ENCODE results near the gene SLC38A7. TPM values are rescaled to one million over a fixed set of nuclear protein-coding genes. Genes with fewer than 3 reads are reported as not detected.
A peak's percentile ranks its signal among the peaks of the same experiment; 100 is the strongest.

Gene SLC38A7
- total and polyA plus RNA-seq, 2 of the 13 experiments (the other 11 are each of a cell fraction or from before 2014, with no cell fraction given) = 13.2 to 14.1 TPM

DNA sequence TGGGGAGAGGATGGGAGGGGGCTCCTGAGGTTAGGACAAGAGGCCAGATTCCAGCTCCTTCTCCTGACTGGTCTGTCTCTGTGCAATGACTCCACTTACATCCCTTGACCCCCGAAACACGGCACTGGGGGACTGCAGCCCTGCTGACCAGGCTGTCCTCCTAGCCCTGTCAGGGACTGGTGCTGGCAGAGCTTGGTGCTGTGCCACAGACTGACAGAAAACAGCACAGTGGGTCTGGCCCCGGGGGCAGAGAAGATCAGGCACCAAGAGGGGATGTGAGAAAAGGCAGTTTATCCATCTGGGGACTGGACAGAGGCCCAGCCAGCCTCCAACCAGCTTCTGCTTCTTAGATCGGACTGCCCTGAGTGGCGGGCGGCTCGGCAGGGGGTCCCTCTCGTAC lies 19.4 kb downstream of the SLC38A7 start:
- H3K27ac ChIP-seq (ENCODE audit: extremely low read length, insufficient read depth, low read length) = no peak overlapping the region
- H3K4me3 ChIP-seq (replicated peaks in 1 of 3; ENCODE audit: insufficient read depth in 1 of 3, low read depth in 2 of 3, low read length in 3 of 3) = no peak overlapping the region
- H3K27me3 ChIP-seq (ENCODE audit: control insufficient read depth in 1 of 2, insufficient read depth in 2 of 2, low read length in 2 of 2) = no peaks in the 10 kb centered on the region
- H3K4me2 ChIP-seq (ENCODE audit: low read depth, low read length) = no peak overlapping the region
- H3K4me1 ChIP-seq (ENCODE audit: insufficient read depth, low read length) = peaks cover 16% of the 10 kb centered on the region
- no peak for DNase-seq (ENCODE audit: low spot score)
- 0 out of 2 replicates have a peak, but pooled peaks have one; percentile 66 for TF ChIP-seq PAF1 (CRISPR knock-in tag; IDR thresholded peaks at IDR 0.05)
- peak; percentile 79 for TF ChIP-seq AGO2 (optimal IDR thresholded peaks at IDR 0.05; ENCODE audit: low read depth, low read length)
- no peak for TF ChIP-seq PAX8 (CRISPR knock-in tag; IDR thresholded peaks at IDR 0.05; ENCODE audit: borderline replicate concordance)
- CTCF ChIA-PET (ENCODE audit: low intra/inter-chr PET ratio, low total read pairs) = no interaction called here
- no peaks in the 10 kb centered on the region for H4K20me1 ChIP-seq (ENCODE audit: insufficient read depth, low read length)
- no peaks in the 10 kb centered on the region for H3K9me3 ChIP-seq (ENCODE audit: low read length)
- no peak overlapping the region for H2AFZ ChIP-seq (ENCODE audit: low read length)
- POLR2A ChIA-PET = interaction anchor here (1.2 kb wide), 1 partner anchor 91 kb away, joined by 4 read pairs; no protein-coding TSS in a partner anchor
- intact Hi-C loops (cut with micrococcal nuclease; ENCODE audit: unreplicated experiment) (no loop called here), in situ Hi-C loops (cut with HindIII; ENCODE audit: extremely low pct_ligation_motif_present, low pct_unique_long_range_greater_than_20kb) (no loop called here)
- H3K36me3 ChIP-seq (replicated peaks in 1 of 2; ENCODE audit: control insufficient read depth in 1 of 2, insufficient read depth in 2 of 2, low read length in 2 of 2) = peaks cover 0 to 5% of the 10 kb centered on the region in 2 experiments; a peak in 3 of 5 replicates
- FAIRE-seq = no peak
- WGBS (ENCODE audit: low lambda C conversion rate) = 96% methylated on average over 8 of the region's 8 CpGs
- BruUV-seq (replicated peaks) = no TSS peak
- ATAC-seq = no peak
- no peaks in the 10 kb centered on the region for H3K79me2 ChIP-seq (ENCODE audit: insufficient read depth, low read length)
- no peak overlapping the region for H3K9ac ChIP-seq (ENCODE audit: insufficient read depth, low read depth, low read length)

GRCh38 chr16:58661199-58661830 lies 23.3 kb downstream of the SLC38A7 start:
- Histone ChIP-seq H3K27me3 (ENCODE audit: control insufficient read depth in 1 of 2, insufficient read depth in 2 of 2, low read length in 2 of 2) (no peaks in the 10 kb centered on the region), H4K20me1 (ENCODE audit: insufficient read depth, low read length) (no peaks in the 10 kb centered on the region), H3K4me3 (replicated peaks in 1 of 3; ENCODE audit: insufficient read depth in 1 of 3, low read depth in 2 of 3, low read length in 3 of 3) (no peak overlapping the region), H2AFZ (ENCODE audit: low read length) (no peak overlapping the region), H3K4me2 (ENCODE audit: low read depth, low read length) (no peak overlapping the region), H3K27ac (ENCODE audit: extremely low read length, insufficient read depth, low read length) (no peak overlapping the region), H3K4me1 (ENCODE audit: insufficient read depth, low read length) (peaks cover 23% of the 10 kb centered on the region), H3K9ac (ENCODE audit: insufficient read depth, low read depth, low read length) (no peak overlapping the region), H3K36me3 (replicated peaks in 1 of 2; ENCODE audit: control insufficient read depth in 1 of 2, insufficient read depth in 2 of 2, low read length in 2 of 2) (no peaks in the 10 kb centered on the region), H3K79me2 (ENCODE audit: insufficient read depth, low read length) (no peaks in the 10 kb centered on the region), H3K9me3 (ENCODE audit: low read length) (no peaks in the 10 kb centered on the region)
- in situ Hi-C loops (cut with HindIII; ENCODE audit: extremely low pct_ligation_motif_present, low pct_unique_long_range_greater_than_20kb) (no loop called here), intact Hi-C loops (cut with micrococcal nuclease; ENCODE audit: unreplicated experiment) (loop anchor here (1.0 to 5.0 kb wide), 3 partner anchors 99 to 325 kb away; no protein-coding TSS in a partner anchor)
- DNase-seq (ENCODE audit: low spot score) (peak; percentile 85), FAIRE-seq (peak; percentile 99), ATAC-seq (peak; percentile 89)
- ChIA-PET CTCF (ENCODE audit: low intra/inter-chr PET ratio, low total read pairs) (interaction anchor here (1.2 to 2.0 kb wide), 2 partner anchors 148 to 150 kb away, joined by 5 to 18 read pairs; no protein-coding TSS in a partner anchor), POLR2A (interaction anchor here (1.0 to 2.4 kb wide), 6 partner anchors 9 to 147 kb away, joined by 3 to 11 read pairs (median 6); partner anchors contain the start of genes CNOT1 and SLC38A7)
- BruUV-seq (replicated peaks) = no TSS peak
- 24% methylated on average over 7 of the region's 12 CpGs for WGBS (ENCODE audit: low lambda C conversion rate)
- TF ChIP-seq TGIF2 (CRISPR knock-in tag; IDR thresholded peaks at IDR 0.05) = 0 out of 2 replicates have a peak, but pooled peaks have one; percentile 40
- no peak for TF ChIP-seq ZNF776 (CRISPR knock-in tag; IDR thresholded peaks at IDR 0.05)
- no peak for TF ChIP-seq ZNF326 (CRISPR knock-in tag; IDR thresholded peaks at IDR 0.05; ENCODE audit: borderline replicate concordance)
- TF ChIP-seq ELF3 (CRISPR knock-in tag; IDR thresholded peaks at IDR 0.05) = peak; percentile 57
- peak in 1 of 2 experiments; percentile 37; a peak in 1 of 4 replicates for TF ChIP-seq KLF16 (CRISPR knock-in tag; IDR thresholded peaks at IDR 0.05)
- peak; percentile 66; the same call in 1 of the 2 replicates for TF ChIP-seq YEATS2 (CRISPR knock-in tag; IDR thresholded peaks at IDR 0.05; ENCODE audit: borderline replicate concordance)
- peak; percentile 41 for TF ChIP-seq TEAD3 (CRISPR knock-in tag; optimal IDR thresholded peaks at IDR 0.05; ENCODE audit: borderline replicate concordance)
- peak; percentile 91 for TF ChIP-seq RAD21 (CRISPR knock-in tag; IDR thresholded peaks at IDR 0.05)
- no peak for TF ChIP-seq WIZ (CRISPR knock-in tag; IDR thresholded peaks at IDR 0.05)
- TF ChIP-seq ERF (CRISPR knock-in tag; IDR thresholded peaks at IDR 0.05) = peak; percentile 54
- TF ChIP-seq ZBTB25 (CRISPR knock-in tag; IDR thresholded peaks at IDR 0.05) = 0 out of 2 replicates have a peak, but pooled peaks have one; percentile 41
- TF ChIP-seq HDAC1 (CRISPR knock-in tag; IDR thresholded peaks at IDR 0.05) = no peak
- TF ChIP-seq ZNF790 (CRISPR knock-in tag; IDR thresholded peaks at IDR 0.05; ENCODE audit: borderline replicate concordance) = no peak
- no peak for TF ChIP-seq HCFC1 (IDR thresholded peaks at IDR 0.05; ENCODE audit: low read depth, low read length)
- 0 out of 2 replicates have a peak, but pooled peaks have one; percentile 19 for TF ChIP-seq ZNF660 (CRISPR knock-in tag; IDR thresholded peaks at IDR 0.05; ENCODE audit: borderline replicate concordance, low read depth)

All from HepG2 (cell line).